Ecto neural progenitor cell (in vitro differentiated cells): Measurements from ENCODE around the gene TGM6.

ENCODE experiments used
- DNase-seq: peaks from one replicate; pipeline ENCODE4 v3.0.0-alpha.2; 2018; ENCODE audit warnings: low spot score

Gene TGM6

GRCh38 chr20:2380601-2381000 lies at the start of gene TGM6:
Gene TGM6, plus strand, starts transcription at chr20:2380901. Its CDS starts 68 bp downstream, at chr20:2380969.
- DNase-seq, result peak; percentile 10

- no peak for DNase-seq
Observed at GRCh38 chr20:2331106-2331505, 49.6 kb upstream of the TGM6 start.

- DNase-seq, result peak; percentile 23
Observed at GRCh38 chr20:2331901-2332565, 48.7 kb upstream of the TGM6 start.

GRCh38 chr20:2332711-2333110 lies 48.0 kb upstream of the TGM6 start:
- peak; percentile 24 for DNase-seq

GRCh38 chr20:2333821-2334220 lies 46.9 kb upstream of the TGM6 start:
- peak; percentile 29 for DNase-seq

- peak; percentile 34 for DNase-seq
Observed at GRCh38 chr20:2335096-2335870, 45.4 kb upstream of the TGM6 start.

GRCh38 chr20:2336471-2336870 lies 44.2 kb upstream of the TGM6 start:
- no peak for DNase-seq

- DNase-seq, result peak; percentile 13
Observed at GRCh38 chr20:2337142-2337541, 43.6 kb upstream of the TGM6 start.

- DNase-seq, result no peak
Observed at GRCh38 chr20:2338411-2339066, 42.2 kb upstream of the TGM6 start.

GRCh38 chr20:2340136-2340535 lies 40.6 kb upstream of the TGM6 start:
- no peak for DNase-seq

- DNase-seq, result no peak
Observed at GRCh38 chr20:2340823-2341222, 39.9 kb upstream of the TGM6 start.

- DNase-seq, result no peak
Observed at GRCh38 chr20:2341336-2341735, 39.4 kb upstream of the TGM6 start.

- DNase-seq, result no peak
Observed at GRCh38 chr20:2342243-2342642, 38.5 kb upstream of the TGM6 start.

- no peak for DNase-seq
Observed at GRCh38 chr20:2346188-2346587, 34.5 kb upstream of the TGM6 start.

GRCh38 chr20:2348336-2348735 lies 32.4 kb upstream of the TGM6 start:
- DNase-seq, result no peak

GRCh38 chr20:2349801-2350200 lies 30.9 kb upstream of the TGM6 start:
- no peak for DNase-seq

GRCh38 chr20:2350606-2351005 lies 30.1 kb upstream of the TGM6 start:
- DNase-seq, result no peak

- DNase-seq, result no peak
Observed at GRCh38 chr20:2353231-2353630, 27.5 kb upstream of the TGM6 start.

- DNase-seq, result no peak
Observed at GRCh38 chr20:2357114-2357513, 23.6 kb upstream of the TGM6 start.

GRCh38 chr20:2358006-2358405 lies 22.7 kb upstream of the TGM6 start:
- no peak for DNase-seq

- no peak for DNase-seq
Observed at GRCh38 chr20:2361035-2361593, 19.6 kb upstream of the TGM6 start.

GRCh38 chr20:2363187-2363586 lies 17.5 kb upstream of the TGM6 start:
- no peak for DNase-seq

GRCh38 chr20:2363587-2363986 lies 17.1 kb upstream of the TGM6 start:
- no peak for DNase-seq
